Lower leg skin (tissue), 3 donors: ENCODE data around the gene HAO1.
"Not testable (repeated sequence)": the region's sequence is repeated elsewhere in the genome, so short reads cannot be mapped to it uniquely, and the experiment has no call there.

ENCODE experiments used
- CTCF ChIP-seq, 3 donors: fragments of 450-650 bp; IDR thresholded peaks; one replicate each; pipeline ENCODE4 v1.5.1; 2016; ENCODE audit warnings: antibody characterized with exemption in 3 of 3, mild to moderate bottlenecking in 3 of 3, moderate library complexity in 2 of 3
- POLR2A ChIP-seq, 2 donors: fragments of 450-650 bp; IDR thresholded peaks; one replicate each; pipeline ENCODE4 v1.6.1; 2016 to 2017; ENCODE audit warnings: antibody characterized with exemption in 2 of 2, mild to moderate bottlenecking in 1 of 2, moderate library complexity in 1 of 2

DNA sequence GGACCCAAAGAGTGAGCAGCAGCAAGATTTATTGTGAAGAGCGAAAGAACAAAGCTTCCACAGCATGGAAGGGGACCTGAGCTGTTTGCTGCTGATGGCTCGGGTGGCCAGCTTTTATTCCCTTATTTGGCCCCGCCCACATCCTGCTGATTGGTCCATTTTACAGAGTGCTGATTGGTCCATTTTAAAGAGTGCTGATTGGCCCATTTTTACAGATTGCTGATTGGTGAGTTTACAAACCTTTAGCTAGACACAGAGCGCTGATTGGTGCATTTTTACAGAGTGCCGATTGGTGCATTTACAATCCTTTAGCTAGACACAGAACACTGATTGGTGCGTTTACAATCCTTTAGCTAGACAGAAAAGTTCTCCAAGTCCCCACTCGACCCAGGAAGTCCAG is 105.8 kb downstream of the HAO1 start:
- not testable (repeated sequence) for TF ChIP-seq CTCF, POLR2A (IDR thresholded peaks at IDR 0.05)
